ENCODE results near the gene ANTXR1. TPM values are rescaled to one million over a fixed set of nuclear protein-coding genes. Genes with fewer than 3 reads are reported as not detected.

Gene ANTXR1
- total and polyA plus RNA-seq, 2 of the 8 experiments (the other 6 are each of a cell fraction or from before 2014, with no cell fraction given) = 15.8 to 44.3 TPM

- H3K36me3 ChIP-seq (ENCODE audit: control insufficient read depth in 2 of 4, insufficient read depth in 4 of 4, low read length in 3 of 4) = no peaks in the 10 kb centered on the region
- no peak overlapping the region for H3K56ac ChIP-seq (replicated peaks; ENCODE audit: insufficient read length, low read depth, low read length)
- no peak overlapping the region for H3K4ac ChIP-seq (replicated peaks; ENCODE audit: insufficient read length, low read depth, low read length)
- no peaks in the 10 kb centered on the region for H3K79me2 ChIP-seq (ENCODE audit: control insufficient read depth in 1 of 2, insufficient read depth in 2 of 2, low read length in 2 of 2)
- CTCF ChIA-PET (ENCODE audit: partially characterized antibody) = no interaction called here
- H4K20me1 ChIP-seq (replicated peaks in 1 of 2; ENCODE audit: control insufficient read depth in 1 of 2, insufficient read depth in 2 of 2, low read length in 2 of 2) = no peaks in the 10 kb centered on the region
- POLR2A ChIA-PET (ENCODE audit: partially characterized antibody) = no interaction called here
- TF ChIP-seq GTF2F1 (IDR thresholded peaks at IDR 0.05; ENCODE audit: borderline replicate concordance, low read depth, low read length) = no peak
- TF ChIP-seq E2F6 (IDR thresholded peaks at IDR 0.05) = no peak
- TF ChIP-seq CHD2 (IDR thresholded peaks at IDR 0.05; ENCODE audit: low read length) = no peak
- TF ChIP-seq SIRT6 (IDR thresholded peaks at IDR 0.05; ENCODE audit: low read length) = no peak
- TF ChIP-seq USF2 (IDR thresholded peaks at IDR 0.05; ENCODE audit: low read length) = no peak
- no peak for TF ChIP-seq CTBP2 (IDR thresholded peaks at IDR 0.05; ENCODE audit: borderline replicate concordance, insufficient read depth, insufficient read length, low read length)
- no peak for TF ChIP-seq SIN3A (conservative IDR thresholded peaks at IDR 0.05 in 1 of 2, IDR thresholded peaks at IDR 0.05 in 1 of 2; ENCODE audit: low read depth in 1 of 2, low read length in 2 of 2)
- no peak overlapping the region for H3K14ac ChIP-seq (ENCODE audit: insufficient read length)
- H2BK120ac ChIP-seq (replicated peaks; ENCODE audit: low read depth, low read length) = no peak overlapping the region
- no peaks in the 10 kb centered on the region for H3K23me2 ChIP-seq (ENCODE audit: low read depth, low read length)
- H3K9me3 ChIP-seq (ENCODE audit: insufficient read depth in 2 of 2, low read depth in 1 of 2, low read length in 1 of 2) = no peaks in the 10 kb centered on the region
- H4K8ac ChIP-seq (ENCODE audit: extremely low read depth, insufficient read depth, low read length) = no peak overlapping the region
- DNase-seq (ENCODE audit: low read depth in 1 of 2, low spot score in 2 of 2) (no peak), FAIRE-seq (no peak)
- no peak overlapping the region for H3K4me2 ChIP-seq (ENCODE audit: insufficient read depth in 1 of 2, low read depth in 2 of 2, low read length in 2 of 2)
- no peak overlapping the region for H2BK12ac ChIP-seq (ENCODE audit: low read depth, low read length)
- no peaks in the 10 kb centered on the region for H3K4me1 ChIP-seq (replicated peaks in 1 of 4; ENCODE audit: control insufficient read depth in 3 of 4, insufficient read depth in 4 of 4, low read length in 3 of 4)
- no peak overlapping the region for H3K4me3 ChIP-seq (ENCODE audit: extremely low read depth in 1 of 4, insufficient read depth in 2 of 4, low read depth in 3 of 4, low read length in 4 of 4)
- no peak overlapping the region for H3K9ac ChIP-seq (replicated peaks in 1 of 4; ENCODE audit: extremely low read depth in 1 of 4, low read depth in 3 of 4, low read length in 3 of 4)
- H2BK20ac ChIP-seq (ENCODE audit: low read length) = no peak overlapping the region
- H2BK5ac ChIP-seq (ENCODE audit: low read depth, low read length) = no peak overlapping the region
- no peak overlapping the region for H4K5ac ChIP-seq (ENCODE audit: insufficient read length, low read depth, low read length)
- H2BK15ac ChIP-seq (ENCODE audit: low read length) = no peak overlapping the region
- no peak overlapping the region for H2AK5ac ChIP-seq (ENCODE audit: low read depth, low read length)
- no peak overlapping the region for H3K18ac ChIP-seq (ENCODE audit: extremely low read depth, low read length)
- no peak overlapping the region for H3K27ac ChIP-seq (ENCODE audit: low read depth, low read length)
- H3K27me3 ChIP-seq (replicated peaks in 1 of 4; ENCODE audit: control insufficient read depth in 3 of 4, extremely low read depth in 1 of 4, insufficient read depth in 3 of 4, low read length in 3 of 4) = no peaks in the 10 kb centered on the region; a peak in 1 of 7 replicates
- H2AFZ ChIP-seq (ENCODE audit: low read length) = no peak overlapping the region
- 88% methylated on average over 5 of the region's 5 CpGs; no CpG with 5 or more reads in 1 of the 2 experiments for WGBS, 2 experiments (ENCODE audit: extremely low coverage in 1 of 2, insufficient coverage in 1 of 2, insufficient read length in 1 of 2, insufficient replicate concordance in 2 of 2, low coverage in 1 of 2, low lambda C conversion rate in 2 of 2, missing lambda C conversion rate in 1 of 2)
- H4K91ac ChIP-seq (replicated peaks; ENCODE audit: insufficient read length, low read length) = no peak overlapping the region
- no peaks in the 10 kb centered on the region for H3K79me1 ChIP-seq (ENCODE audit: low read depth, low read length)
- no peak overlapping the region for H3K23ac ChIP-seq (ENCODE audit: insufficient read length)
Measured at GRCh38 chr2:69287544-69287943, 274.6 kb downstream of the ANTXR1 start.

Measured in H1 (cell line).